ENCODE data around the gene NT5C3A.

DNA sequence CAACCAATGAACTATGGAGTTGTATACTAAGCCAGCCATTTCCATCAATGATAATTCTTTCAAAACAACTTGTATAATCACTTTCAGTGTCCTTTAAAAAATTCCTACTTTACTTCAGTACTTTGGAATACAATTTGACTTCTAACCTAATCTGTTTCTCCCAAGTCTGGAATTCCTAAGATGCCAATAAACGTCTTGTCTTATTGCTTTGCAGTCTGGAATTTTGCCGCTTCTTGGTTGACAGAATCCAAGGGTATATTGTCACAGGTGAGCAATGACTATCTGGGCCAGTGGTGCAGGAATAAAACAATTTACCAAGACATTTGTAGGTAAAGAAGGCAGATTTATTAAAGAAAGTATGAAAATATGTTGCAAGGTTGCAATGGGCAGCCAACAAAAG lies 24.8 kb upstream of the NT5C3A start:
- TF ChIP-seq, protein P1, sequence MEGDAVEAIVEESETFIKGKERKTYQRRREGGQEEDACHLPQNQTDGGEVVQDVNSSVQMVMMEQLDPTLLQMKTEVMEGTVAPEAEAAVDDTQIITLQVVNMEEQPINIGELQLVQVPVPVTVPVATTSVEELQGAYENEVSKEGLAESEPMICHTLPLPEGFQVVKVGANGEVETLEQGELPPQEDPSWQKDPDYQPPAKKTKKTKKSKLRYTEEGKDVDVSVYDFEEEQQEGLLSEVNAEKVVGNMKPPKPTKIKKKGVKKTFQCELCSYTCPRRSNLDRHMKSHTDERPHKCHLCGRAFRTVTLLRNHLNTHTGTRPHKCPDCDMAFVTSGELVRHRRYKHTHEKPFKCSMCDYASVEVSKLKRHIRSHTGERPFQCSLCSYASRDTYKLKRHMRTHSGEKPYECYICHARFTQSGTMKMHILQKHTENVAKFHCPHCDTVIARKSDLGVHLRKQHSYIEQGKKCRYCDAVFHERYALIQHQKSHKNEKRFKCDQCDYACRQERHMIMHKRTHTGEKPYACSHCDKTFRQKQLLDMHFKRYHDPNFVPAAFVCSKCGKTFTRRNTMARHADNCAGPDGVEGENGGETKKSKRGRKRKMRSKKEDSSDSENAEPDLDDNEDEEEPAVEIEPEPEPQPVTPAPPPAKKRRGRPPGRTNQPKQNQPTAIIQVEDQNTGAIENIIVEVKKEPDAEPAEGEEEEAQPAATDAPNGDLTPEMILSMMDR (IDR thresholded peaks at IDR 0.05) = no peak
- TF ChIP-seq POLR2AphosphoS5 (IDR thresholded peaks at IDR 0.05) = no peak
